MM.1S (cell line): ENCODE measurements around the gene C18orf54.

ENCODE experiments used
- DNase-seq: peaks from one replicate; pipeline ENCODE4 v3.0.0-alpha.2; 2015
- H2AFZ ChIP-seq: fragments of 300-600 bp; sonication (generic); 2 replicates; pipeline ENCODE4 v1.6.0; 2016; ENCODE audit warnings: antibody characterized with exemption, low read length
- H3F3A ChIP-seq: fragments of 300-600 bp; sonication (generic); 2 replicates; pipeline ENCODE4 v1.6.1; 2016; ENCODE audit warnings: mild to moderate bottlenecking, antibody characterized with exemption, low read length, moderate library complexity, mixed read lengths; ENCODE audit not compliant: insufficient read depth
- H3K27ac ChIP-seq: fragments of 300-600 bp; sonication (generic); 2 replicates; pipeline ENCODE4 v1.5.1; 2016; ENCODE audit warnings: mild to moderate bottlenecking, low read length
- H3K27me3 ChIP-seq: fragments of 300-600 bp; sonication (generic); replicated peaks from 2 replicates; pipeline ENCODE4 v1.6.0; 2016; ENCODE audit warnings: low read length; ENCODE audit not compliant: insufficient read depth
- H3K36me3 ChIP-seq: fragments of 300-600 bp; sonication (generic); replicated peaks from 2 replicates; pipeline ENCODE4 v1.6.1; 2016; ENCODE audit warnings: mild to moderate bottlenecking, low read length, mixed read lengths; ENCODE audit not compliant: insufficient read depth
- H3K4me1 ChIP-seq: fragments of 300-600 bp; sonication (generic); 2 replicates; pipeline ENCODE4 v1.6.1; 2016; ENCODE audit warnings: low read length, mixed read lengths
- H3K4me2 ChIP-seq: fragments of 300-600 bp; sonication (generic); 2 replicates; pipeline ENCODE4 v1.6.0; 2016; ENCODE audit warnings: low read depth, low read length
- H3K4me3 ChIP-seq: fragments of 300-600 bp; sonication (generic); 2 replicates; pipeline ENCODE4 v1.5.1; 2016; ENCODE audit warnings: low read length, mixed read lengths
- H3K79me2 ChIP-seq: fragments of 300-600 bp; sonication (generic); 2 replicates; pipeline ENCODE4 v1.6.1; 2016; ENCODE audit warnings: mixed run types, low read length, mixed read lengths
- H3K9ac ChIP-seq: fragments of 300-600 bp; sonication (generic); 2 replicates; pipeline ENCODE4 v1.6.1; 2016; ENCODE audit warnings: low read length, mixed read lengths
- H3K9me2 ChIP-seq: fragments of 300-600 bp; sonication (generic); replicated peaks from 2 replicates; pipeline ENCODE4 v1.6.1; 2016; ENCODE audit warnings: mild to moderate bottlenecking, low read length, mixed read lengths; ENCODE audit not compliant: insufficient read depth
- H3K9me3 ChIP-seq: fragments of 300-600 bp; sonication (generic); replicated peaks from 2 replicates; pipeline ENCODE4 v1.6.1; 2016; ENCODE audit warnings: mild to moderate bottlenecking, low read length, mixed read lengths; ENCODE audit not compliant: insufficient read depth
- H4K20me1 ChIP-seq: fragments of 300-600 bp; sonication (generic); 2 replicates; pipeline ENCODE4 v1.6.1; 2016; ENCODE audit warnings: mild to moderate bottlenecking, low read length, moderate library complexity, mixed read lengths; ENCODE audit not compliant: insufficient read depth
- CTCF ChIP-seq: fragments of 300-600 bp; sonication (generic); IDR thresholded peaks from 2 replicates; pipeline ENCODE4 v1.5.1; 2016; ENCODE audit warnings: antibody characterized with exemption, low read length, mixed read lengths
- EZH2 ChIP-seq: fragments of 300-600 bp; sonication (generic); optimal IDR thresholded peaks from 2 replicates; pipeline ENCODE3; 2017; ENCODE audit warnings: low read depth, mild to moderate bottlenecking, antibody characterized with exemption, low read length, mixed read lengths
- EZH2phosphoT487 ChIP-seq: fragments of 300-600 bp; sonication (generic); IDR thresholded peaks from 2 replicates; pipeline ENCODE4 v1.6.1; 2018; ENCODE audit warnings: antibody characterized with exemption, low read length

C18orf54 gene

DNA sequence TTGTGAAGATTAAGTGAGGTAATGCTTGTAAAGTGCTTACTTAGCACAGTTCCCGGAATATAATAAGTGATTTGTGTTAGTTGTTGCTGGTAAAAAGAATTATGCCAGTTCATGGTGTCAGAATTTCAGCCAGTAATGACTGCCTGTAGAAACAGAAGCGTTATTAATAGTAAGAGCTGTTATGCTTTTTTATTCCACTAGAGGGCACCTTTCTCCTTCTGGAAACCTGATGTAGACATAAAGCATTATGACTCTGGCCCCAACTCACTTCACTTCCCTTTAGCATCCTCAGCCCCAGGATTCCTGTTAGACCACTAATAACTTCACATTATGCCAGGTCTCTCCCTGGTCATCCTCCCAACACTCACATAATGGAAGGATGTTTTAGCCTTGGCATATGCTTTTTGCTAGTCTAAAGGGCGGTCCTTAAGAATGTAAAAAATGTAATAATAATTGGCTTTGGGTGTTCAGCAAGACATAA is 34.9 kb downstream of the C18orf54 start:
- peak; percentile 77 for DNase-seq
- no peak overlapping the region for H3K4me2 ChIP-seq

GRCh38 chr18:54393648-54394294 is 36.1 kb downstream of the C18orf54 start:
- no peaks in the 10 kb centered on the region for H3K79me2 ChIP-seq
- no peak overlapping the region for H3K27ac ChIP-seq
- no peaks in the 10 kb centered on the region for H3K9me2 ChIP-seq
- no peaks in the 10 kb centered on the region for H3K27me3 ChIP-seq
- H3K36me3 ChIP-seq: no peaks in the 10 kb centered on the region
- no peak overlapping the region for H3K4me2 ChIP-seq
- no peak overlapping the region for H3K9ac ChIP-seq
- H2AFZ ChIP-seq: no peak overlapping the region
- no peak overlapping the region for H3K4me3 ChIP-seq
- H3F3A ChIP-seq: no peaks in the 10 kb centered on the region
- H3K4me1 ChIP-seq: peaks cover 5% of the 10 kb centered on the region; the same call in 1 of the 2 replicates
- H4K20me1 ChIP-seq: no peaks in the 10 kb centered on the region
- no peak for DNase-seq
- TF ChIP-seq CTCF: no peak
- no peak for TF ChIP-seq EZH2
- TF ChIP-seq EZH2phosphoT487: no peak
- no peaks in the 10 kb centered on the region; the same call in 1 of the 2 replicates for H3K9me3 ChIP-seq

More for the DNA sequence above, 34.9 kb downstream of the C18orf54 start:
- peaks cover 4% of the 10 kb centered on the region; the same call in 1 of the 2 replicates for H3F3A ChIP-seq
- no peak overlapping the region for H3K27ac ChIP-seq
- no peaks in the 10 kb centered on the region for H3K9me2 ChIP-seq
- H3K4me3 ChIP-seq: no peak overlapping the region
- no peaks in the 10 kb centered on the region; the same call in 1 of the 2 replicates for H3K9me3 ChIP-seq
- no peak overlapping the region for H2AFZ ChIP-seq
- no peaks in the 10 kb centered on the region for H3K27me3 ChIP-seq
- TF ChIP-seq CTCF (peak; percentile 70), EZH2phosphoT487 (no peak)
- H3K79me2 ChIP-seq: no peaks in the 10 kb centered on the region
- H3K36me3 ChIP-seq: no peaks in the 10 kb centered on the region
- no peak overlapping the region for H3K9ac ChIP-seq
- H3K4me1 ChIP-seq: peaks cover 16% of the 10 kb centered on the region
- no peaks in the 10 kb centered on the region for H4K20me1 ChIP-seq

DNA sequence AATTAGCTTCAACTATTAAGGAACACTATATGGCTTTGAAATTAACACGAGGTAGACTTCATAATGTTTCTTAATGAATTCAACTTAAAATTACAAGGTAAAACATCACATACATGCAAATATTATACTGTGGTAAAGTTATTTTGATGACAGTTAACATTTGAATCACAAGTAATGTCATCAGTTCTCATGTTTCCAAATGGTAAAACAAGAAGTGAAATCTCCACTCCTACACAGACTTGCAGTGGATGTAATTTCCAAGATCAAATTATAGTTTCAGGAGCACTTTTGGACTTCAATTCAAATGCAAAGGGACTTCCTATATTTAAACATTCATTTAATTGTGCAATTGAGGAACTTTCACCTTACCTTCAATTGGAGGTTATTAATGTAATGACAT is 39.1 kb downstream of the C18orf54 start:
- Histone ChIP-seq H3K27me3 (no peaks in the 10 kb centered on the region), H3K4me2 (no peak overlapping the region), H3K9me2 (no peaks in the 10 kb centered on the region), H3K9me3 (no peaks in the 10 kb centered on the region; the same call in 1 of the 2 replicates), H3F3A (no peaks in the 10 kb centered on the region), H3K79me2 (no peaks in the 10 kb centered on the region), H3K27ac (no peak overlapping the region), H3K4me1 (no peaks in the 10 kb centered on the region), H3K9ac (no peak overlapping the region), H2AFZ (no peak overlapping the region), H4K20me1 (no peaks in the 10 kb centered on the region), H3K4me3 (no peak overlapping the region), H3K36me3 (no peaks in the 10 kb centered on the region)
- TF ChIP-seq EZH2: no peak
- no peak for TF ChIP-seq CTCF
- TF ChIP-seq EZH2phosphoT487: no peak
- DNase-seq: no peak
